K562 (cell line): ENCODE measurements around the gene CERS1. TPM values are rescaled to one million over a fixed set of nuclear protein-coding genes. Genes with fewer than 3 reads are reported as not detected.

Source experiments
- ADNP ChIP-seq: fragments of 200-800 bp; sonication (Bioruptor generic); IDR thresholded peaks from 2 replicates; pipeline ENCODE4 v1.6.1; 2016; ENCODE audit warnings: missing genetic modification characterization, missing compliant biosample characterization
- CBX8 ChIP-seq: fragments of 200-600 bp; sonication (generic); IDR thresholded peaks from 2 replicates; pipeline ENCODE4 v1.6.1; 2012; ENCODE audit warnings: borderline replicate concordance, mixed run types, low read depth, mild to moderate bottlenecking, moderate library complexity, mixed read lengths, low read length, control low read depth, inconsistent platforms; ENCODE audit not compliant: poor library complexity, severe bottlenecking; ENCODE audit errors: extremely low read depth
- EHMT2 ChIP-seq: fragments of 450-650 bp; IDR thresholded peaks from 2 replicates; pipeline ENCODE4 v1.6.1; 2018; ENCODE audit warnings: antibody characterized with exemption
- ETS2 ChIP-seq: IDR thresholded peaks from 2 replicates; pipeline ENCODE4 v1.6.1; 2016; ENCODE audit warnings: borderline replicate concordance, missing genetic modification characterization, mild to moderate bottlenecking, moderate library complexity, missing compliant biosample characterization; ENCODE audit not compliant: poor library complexity, severe bottlenecking
- KLF13 ChIP-seq: fragments of 450-650 bp; IDR thresholded peaks from 2 replicates; pipeline ENCODE4 v1.6.1; 2016; ENCODE audit warnings: missing genetic modification characterization, low read depth, mild to moderate bottlenecking, missing compliant biosample characterization, moderate library complexity, borderline replicate concordance
- POLR2AphosphoS5 ChIP-seq: IDR thresholded peaks from 2 replicates; pipeline ENCODE4 v1.6.1; 2011; ENCODE audit warnings: mild to moderate bottlenecking, low read depth, low read length, moderate library complexity; ENCODE audit not compliant: control insufficient read depth, insufficient read depth
- TBP ChIP-seq: optimal IDR thresholded peaks from 2 replicates; pipeline ENCODE3; 2011; ENCODE audit warnings: low read depth, low read length, improper control_type of control experiment
- TGIF2 ChIP-seq: sonication (generic); formaldehyde crosslinking; IDR thresholded peaks from 2 replicates; pipeline ENCODE4 v1.8.1; 2022; ENCODE audit warnings: mild to moderate bottlenecking, missing genetic modification reagents, moderate library complexity
- XRCC4 ChIP-seq: IDR thresholded peaks from one replicate; pipeline ENCODE4 v1.6.1; 2011; ENCODE audit not compliant: insufficient read depth, insufficient read length; ENCODE audit errors: extremely low read depth
- ZNF224 ChIP-seq: sonication (generic); formaldehyde crosslinking; IDR thresholded peaks from 2 replicates; pipeline ENCODE4 v1.8.0; 2022; ENCODE audit warnings: mild to moderate bottlenecking, missing genetic modification reagents
- ZNF764 ChIP-seq: fragments of 250-450 bp; sonication (Bioruptor Pico); IDR thresholded peaks from 2 replicates; pipeline ENCODE4 v1.4.0; 2020; ENCODE audit warnings: low read depth, mild to moderate bottlenecking, moderate library complexity
- polyA plus RNA-seq, 8 experiments: library from polyadenylated mRNA; depleted of rRNA in 4 of 8; stranded (reverse) in 5 of 8; unstranded in 3 of 8; fragments of >200 nt; fragmentation: Nextera tagmentation in 2 of 8; fragmentation: Illumina TruSeq in 1 of 8; extraction: Ambion mirVana in 2 of 8; extraction: Trizol in 1 of 8; gene quantifications; 2 replicates each; pipeline versions ENCODE4 v1.2.1 to v1.2.3, GENCODE V29; 2011 to 2014; ENCODE audit warnings: inconsistent platforms in 1 of 8, missing spikeins in 1 of 8
- total RNA-seq, 7 experiments: library from RNA; depleted of rRNA in 6 of 7; stranded (reverse); fragments of >200 nt in 6 of 7; fragmentation: Illumina TruSeq in 2 of 7; extraction: Trizol in 2 of 7; gene quantifications; 2 replicates each; pipeline versions ENCODE4 v1.2.1 to v1.2.3, GENCODE V29; 2011 to 2021; ENCODE audit warnings: low replicate concordance in 1 of 7
- TF ChIP-seq, protein P1 (sequence below), 2 experiments: fragments of 150-350 bp in 1 of 2; IDR thresholded peaks; 2 replicates each; pipeline ENCODE4 v1.6.1; 2012 to 2016; ENCODE audit warnings: low read depth in 2 of 2, low read length in 2 of 2, mild to moderate bottlenecking in 1 of 2, moderate library complexity in 1 of 2
- TF ChIP-seq, protein P2 (sequence below): fragments of 450-650 bp; formaldehyde crosslinking; IDR thresholded peaks from 2 replicates; pipeline ENCODE4 v1.4.0; 2020; ENCODE audit warnings: mild to moderate bottlenecking, mixed read lengths
- TF ChIP-seq, protein P3 (sequence below): fragments of 450-650 bp; formaldehyde crosslinking; IDR thresholded peaks from 2 replicates; pipeline ENCODE4 v1.4.0; 2020; ENCODE audit warnings: mild to moderate bottlenecking, moderate library complexity
- TF ChIP-seq, protein P4 (sequence below): fragments of 450-650 bp; IDR thresholded peaks from 2 replicates; pipeline ENCODE4 v1.6.1; 2017; ENCODE audit warnings: antibody characterized with exemption
- TF ChIP-seq, protein P5 (sequence below): sonication (generic); formaldehyde crosslinking; IDR thresholded peaks from 2 replicates; pipeline ENCODE4 v1.8.0; 2022; ENCODE audit warnings: missing genetic modification reagents, mild to moderate bottlenecking, moderate library complexity, borderline replicate concordance

Gene CERS1
- total and polyA plus RNA-seq, 9 of the 15 experiments (the other 6 are each of a cell fraction or from before 2014, with no cell fraction given) = 0.33 to 1.5 (median 0.86) TPM; not detected in 2

DNA sequence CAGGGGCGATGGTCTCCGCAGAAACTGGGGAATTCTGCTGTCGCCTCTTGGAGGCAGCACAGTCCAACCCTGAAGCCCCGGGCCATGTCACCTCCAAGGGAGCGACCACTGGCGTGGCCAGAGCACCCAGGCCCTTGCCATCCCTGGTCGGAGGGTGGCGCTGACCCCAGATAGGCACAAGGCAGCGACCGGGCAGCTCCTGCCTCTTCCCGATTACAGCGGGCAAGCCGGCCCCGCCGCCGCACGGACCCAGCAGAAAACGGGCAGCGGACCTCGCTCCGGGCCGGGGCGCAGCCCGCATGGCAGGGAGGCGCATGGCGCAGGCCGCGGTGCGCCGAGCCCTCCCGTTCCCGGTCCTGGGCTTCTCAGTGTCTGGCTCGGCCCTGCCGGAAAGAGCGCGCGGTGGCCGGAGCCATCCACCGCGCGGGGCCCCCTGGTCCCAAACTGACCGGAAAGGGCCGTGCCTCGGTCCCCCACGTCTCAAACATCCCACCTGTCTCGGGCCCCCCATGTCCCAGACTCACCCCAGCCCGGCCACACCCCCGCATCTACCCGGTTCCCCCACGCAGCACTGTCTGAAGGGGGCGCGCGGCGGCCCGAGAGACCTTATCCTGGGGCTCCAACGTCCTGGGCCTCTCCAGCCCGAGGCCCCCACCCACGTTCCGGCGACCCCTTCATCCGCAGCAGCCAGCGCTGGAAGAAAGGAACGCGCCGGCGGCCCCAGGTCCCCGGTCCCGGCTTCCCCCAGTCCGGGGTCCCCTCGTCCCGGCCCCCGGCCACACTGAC, 727 bp downstream of the CERS1 start (continued):
- no peak for TF ChIP-seq ETS2 (tag)
- TF ChIP-seq, protein P1, sequence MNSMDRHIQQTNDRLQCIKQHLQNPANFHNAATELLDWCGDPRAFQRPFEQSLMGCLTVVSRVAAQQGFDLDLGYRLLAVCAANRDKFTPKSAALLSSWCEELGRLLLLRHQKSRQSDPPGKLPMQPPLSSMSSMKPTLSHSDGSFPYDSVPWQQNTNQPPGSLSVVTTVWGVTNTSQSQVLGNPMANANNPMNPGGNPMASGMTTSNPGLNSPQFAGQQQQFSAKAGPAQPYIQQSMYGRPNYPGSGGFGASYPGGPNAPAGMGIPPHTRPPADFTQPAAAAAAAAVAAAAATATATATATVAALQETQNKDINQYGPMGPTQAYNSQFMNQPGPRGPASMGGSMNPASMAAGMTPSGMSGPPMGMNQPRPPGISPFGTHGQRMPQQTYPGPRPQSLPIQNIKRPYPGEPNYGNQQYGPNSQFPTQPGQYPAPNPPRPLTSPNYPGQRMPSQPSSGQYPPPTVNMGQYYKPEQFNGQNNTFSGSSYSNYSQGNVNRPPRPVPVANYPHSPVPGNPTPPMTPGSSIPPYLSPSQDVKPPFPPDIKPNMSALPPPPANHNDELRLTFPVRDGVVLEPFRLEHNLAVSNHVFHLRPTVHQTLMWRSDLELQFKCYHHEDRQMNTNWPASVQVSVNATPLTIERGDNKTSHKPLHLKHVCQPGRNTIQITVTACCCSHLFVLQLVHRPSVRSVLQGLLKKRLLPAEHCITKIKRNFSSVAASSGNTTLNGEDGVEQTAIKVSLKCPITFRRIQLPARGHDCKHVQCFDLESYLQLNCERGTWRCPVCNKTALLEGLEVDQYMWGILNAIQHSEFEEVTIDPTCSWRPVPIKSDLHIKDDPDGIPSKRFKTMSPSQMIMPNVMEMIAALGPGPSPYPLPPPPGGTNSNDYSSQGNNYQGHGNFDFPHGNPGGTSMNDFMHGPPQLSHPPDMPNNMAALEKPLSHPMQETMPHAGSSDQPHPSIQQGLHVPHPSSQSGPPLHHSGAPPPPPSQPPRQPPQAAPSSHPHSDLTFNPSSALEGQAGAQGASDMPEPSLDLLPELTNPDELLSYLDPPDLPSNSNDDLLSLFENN (IDR thresholded peaks at IDR 0.05; ENCODE audit: low read depth in 2 of 2, low read length in 2 of 2) = no peak
- TF ChIP-seq ADNP = no peak
- TF ChIP-seq, protein P2, sequence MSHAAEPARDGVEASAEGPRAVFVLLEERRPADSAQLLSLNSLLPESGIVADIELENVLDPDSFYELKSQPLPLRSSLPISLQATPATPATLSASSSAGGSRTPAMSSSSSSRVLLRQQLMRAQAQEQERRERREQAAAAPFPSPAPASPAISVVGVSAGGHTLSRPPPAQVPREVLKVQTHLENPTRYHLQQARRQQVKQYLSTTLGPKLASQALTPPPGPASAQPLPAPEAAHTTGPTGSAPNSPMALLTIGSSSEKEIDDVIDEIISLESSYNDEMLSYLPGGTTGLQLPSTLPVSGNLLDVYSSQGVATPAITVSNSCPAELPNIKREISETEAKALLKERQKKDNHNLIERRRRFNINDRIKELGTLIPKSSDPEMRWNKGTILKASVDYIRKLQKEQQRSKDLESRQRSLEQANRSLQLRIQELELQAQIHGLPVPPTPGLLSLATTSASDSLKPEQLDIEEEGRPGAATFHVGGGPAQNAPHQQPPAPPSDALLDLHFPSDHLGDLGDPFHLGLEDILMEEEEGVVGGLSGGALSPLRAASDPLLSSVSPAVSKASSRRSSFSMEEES = no peak
- no peak for TF ChIP-seq POLR2AphosphoS5
- no peak for TF ChIP-seq EHMT2
- TF ChIP-seq CBX8 = no peak
- peak; percentile 15 for TF ChIP-seq TBP
- TF ChIP-seq ZNF764 (CRISPR knock-in tag) = no peak
- TF ChIP-seq TGIF2 = no peak
- TF ChIP-seq KLF13 (tag) = no peak
- TF ChIP-seq, protein P3, sequence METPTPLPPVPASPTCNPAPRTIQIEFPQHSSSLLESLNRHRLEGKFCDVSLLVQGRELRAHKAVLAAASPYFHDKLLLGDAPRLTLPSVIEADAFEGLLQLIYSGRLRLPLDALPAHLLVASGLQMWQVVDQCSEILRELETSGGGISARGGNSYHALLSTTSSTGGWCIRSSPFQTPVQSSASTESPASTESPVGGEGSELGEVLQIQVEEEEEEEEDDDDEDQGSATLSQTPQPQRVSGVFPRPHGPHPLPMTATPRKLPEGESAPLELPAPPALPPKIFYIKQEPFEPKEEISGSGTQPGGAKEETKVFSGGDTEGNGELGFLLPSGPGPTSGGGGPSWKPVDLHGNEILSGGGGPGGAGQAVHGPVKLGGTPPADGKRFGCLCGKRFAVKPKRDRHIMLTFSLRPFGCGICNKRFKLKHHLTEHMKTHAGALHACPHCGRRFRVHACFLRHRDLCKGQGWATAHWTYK (CRISPR knock-in tag) = no peak
- TF ChIP-seq, protein P4, sequence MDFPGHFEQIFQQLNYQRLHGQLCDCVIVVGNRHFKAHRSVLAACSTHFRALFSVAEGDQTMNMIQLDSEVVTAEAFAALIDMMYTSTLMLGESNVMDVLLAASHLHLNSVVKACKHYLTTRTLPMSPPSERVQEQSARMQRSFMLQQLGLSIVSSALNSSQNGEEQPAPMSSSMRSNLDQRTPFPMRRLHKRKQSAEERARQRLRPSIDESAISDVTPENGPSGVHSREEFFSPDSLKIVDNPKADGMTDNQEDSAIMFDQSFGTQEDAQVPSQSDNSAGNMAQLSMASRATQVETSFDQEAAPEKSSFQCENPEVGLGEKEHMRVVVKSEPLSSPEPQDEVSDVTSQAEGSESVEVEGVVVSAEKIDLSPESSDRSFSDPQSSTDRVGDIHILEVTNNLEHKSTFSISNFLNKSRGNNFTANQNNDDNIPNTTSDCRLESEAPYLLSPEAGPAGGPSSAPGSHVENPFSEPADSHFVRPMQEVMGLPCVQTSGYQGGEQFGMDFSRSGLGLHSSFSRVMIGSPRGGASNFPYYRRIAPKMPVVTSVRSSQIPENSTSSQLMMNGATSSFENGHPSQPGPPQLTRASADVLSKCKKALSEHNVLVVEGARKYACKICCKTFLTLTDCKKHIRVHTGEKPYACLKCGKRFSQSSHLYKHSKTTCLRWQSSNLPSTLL = no peak
- no peak for TF ChIP-seq ZNF224 (CRISPR knock-in tag)
- TF ChIP-seq, protein P5, sequence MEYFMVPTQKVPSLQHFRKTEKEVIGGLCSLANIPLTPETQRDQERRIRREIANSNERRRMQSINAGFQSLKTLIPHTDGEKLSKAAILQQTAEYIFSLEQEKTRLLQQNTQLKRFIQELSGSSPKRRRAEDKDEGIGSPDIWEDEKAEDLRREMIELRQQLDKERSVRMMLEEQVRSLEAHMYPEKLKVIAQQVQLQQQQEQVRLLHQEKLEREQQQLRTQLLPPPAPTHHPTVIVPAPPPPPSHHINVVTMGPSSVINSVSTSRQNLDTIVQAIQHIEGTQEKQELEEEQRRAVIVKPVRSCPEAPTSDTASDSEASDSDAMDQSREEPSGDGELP (CRISPR knock-in tag) = peak; percentile 41; the same call in 1 of the 2 replicates
- no peak for TF ChIP-seq XRCC4
